NOMO-1 (cell line): ENCODE results near the gene HLA-DQB1.
"Not testable (repeated sequence)": the region's sequence is repeated elsewhere in the genome, so short reads cannot be mapped to it uniquely, and the experiment has no call there.

Experiments used
- DNase-seq, 2 experiments: peaks; one replicate each; lab custom pipeline; 2025; ENCODE audit not compliant: unreplicated experiment in 2 of 2; lab: John Stamatoyannopoulos, UW

The HLA-DQB1 gene

GRCh38 chr6:32629793-32630192, 36.7 kb downstream of the HLA-DQB1 start:
- not testable (repeated sequence) for DNase-seq

- DNase-seq: peak; percentile 32 to 72
Observed at GRCh38 chr6:32627831-32628230, 38.6 kb downstream of the HLA-DQB1 start.

- no peak for DNase-seq
Observed at GRCh38 chr6:32627249-32627648, 39.2 kb downstream of the HLA-DQB1 start.

- DNase-seq: no peak
Observed at GRCh38 chr6:32625137-32625536, 41.3 kb downstream of the HLA-DQB1 start.

GRCh38 chr6:32624565-32624964, 41.9 kb downstream of the HLA-DQB1 start:
- no peak for DNase-seq

GRCh38 chr6:32623693-32624092, 42.8 kb downstream of the HLA-DQB1 start:
- DNase-seq: peak; percentile 67 to 92

- peak; percentile 59 to 94 for DNase-seq
Observed at GRCh38 chr6:32622545-32623401, 43.7 kb downstream of the HLA-DQB1 start.

GRCh38 chr6:32621372-32621771, 45.1 kb downstream of the HLA-DQB1 start:
- DNase-seq: no peak

- DNase-seq: no peak
Observed at GRCh38 chr6:32617751-32618150, 48.7 kb downstream of the HLA-DQB1 start.

GRCh38 chr6:32615885-32616532, 50.4 kb downstream of the HLA-DQB1 start:
- DNase-seq: no peak

GRCh38 chr6:32614366-32615081, 51.9 kb downstream of the HLA-DQB1 start:
- no peak for DNase-seq

- no peak for DNase-seq
Observed at GRCh38 chr6:32613475-32613874, 53.0 kb downstream of the HLA-DQB1 start.

GRCh38 chr6:32610682-32611296, 55.7 kb downstream of the HLA-DQB1 start:
- DNase-seq: no peak

- DNase-seq: peak; percentile 70 to 93
Observed at GRCh38 chr6:32609731-32610640, 56.5 kb downstream of the HLA-DQB1 start.
